Thoracic aorta (tissue), 2 donors: ENCODE measurements around the gene APOA4. TPM values are rescaled to one million over a fixed set of nuclear protein-coding genes. Genes with fewer than 3 reads are reported as not detected.
"Not testable (repeated sequence)": the region's sequence is repeated elsewhere in the genome, so short reads cannot be mapped to it uniquely, and the experiment has no call there.

ENCODE experiments used
- ATAC-seq: fragments of 150-250 bp; one replicate; pipeline ENCODE4 v1.8.0; 2017; ENCODE audit warnings: low read depth; ENCODE audit not compliant: insufficient number of reproducible peaks, low FRiP score
- DNase-seq: peaks from one replicate; pipeline ENCODE4 v3.0.0-alpha.2; 2020; ENCODE audit warnings: low spot score
- H3K27ac ChIP-seq, 2 donors: fragments of 200-600 bp; sonication (generic); 1 replicate in 1 of 2; 2 replicates in 1 of 2; pipeline ENCODE4 v1.5.1; 2016; ENCODE audit warnings: mild to moderate bottlenecking in 2 of 2, moderate library complexity in 2 of 2
- H3K27me3 ChIP-seq: fragments of 200-600 bp; sonication (generic); replicated peaks from 2 replicates; pipeline ENCODE4 v1.6.0; 2016; ENCODE audit warnings: mild to moderate bottlenecking; ENCODE audit not compliant: insufficient read depth
- H3K36me3 ChIP-seq: fragments of 200-600 bp; sonication (generic); one replicate; pipeline ENCODE4 v1.5.1; 2016
- H3K4me1 ChIP-seq, 2 donors: fragments of 200-600 bp; sonication (generic); 1 replicate in 1 of 2; 2 replicates in 1 of 2; pipeline versions ENCODE4 v1.5.1 to v1.6.0; 2016; ENCODE audit warnings: low read depth in 2 of 2, mild to moderate bottlenecking in 1 of 2; ENCODE audit not compliant: control insufficient read depth in 1 of 2
- H3K4me3 ChIP-seq: fragments of 200-600 bp; sonication (generic); 2 replicates; pipeline ENCODE4 v1.5.1; 2016; ENCODE audit warnings: mild to moderate bottlenecking
- H3K9me3 ChIP-seq: fragments of 200-600 bp; sonication (generic); 2 replicates; pipeline ENCODE4 v1.5.1; 2016
- CTCF ChIP-seq: fragments of 200-600 bp; sonication (generic); IDR thresholded peaks from one replicate; pipeline ENCODE4 v1.5.1; 2019; ENCODE audit warnings: antibody characterized with exemption
- total RNA-seq, 2 donors: library from RNA; depleted of rRNA; stranded (reverse); fragments of >200 nt; gene quantifications; one replicate each; pipeline versions ENCODE4 v1.1.0 to v1.2.3, GENCODE V29; 2016

APOA4 gene
- total RNA-seq, 2 donors from 2014 or later = 0.99 TPM; not detected in 1

GRCh38 chr11:116812109-116812508 lies 11.0 kb downstream of the APOA4 start:
- Histone ChIP-seq H3K27me3 (no peaks in the 10 kb centered on the region), H3K27ac (no peak overlapping the region), H3K9me3 (no peaks in the 10 kb centered on the region), H3K36me3 (no peaks in the 10 kb centered on the region), H3K4me1 (no peaks in the 10 kb centered on the region), H3K4me3 (no peak overlapping the region)
- no peak for DNase-seq
- TF ChIP-seq CTCF = no peak
- ATAC-seq = no peak

- no peak for ATAC-seq
- no peaks in the 10 kb centered on the region for H3K36me3 ChIP-seq
- no peaks in the 10 kb centered on the region for H3K4me1 ChIP-seq
- no peak for DNase-seq
- H3K4me3 ChIP-seq = no peak overlapping the region
- H3K27me3 ChIP-seq = no peaks in the 10 kb centered on the region
- no peak for TF ChIP-seq CTCF
- H3K27ac ChIP-seq = no peak overlapping the region
- no peaks in the 10 kb centered on the region for H3K9me3 ChIP-seq
These were observed 11.9 kb downstream of the APOA4 start for GRCh38 chr11:116811194-116811593.

- Histone ChIP-seq H3K36me3 (no peaks in the 10 kb centered on the region), H3K9me3 (no peaks in the 10 kb centered on the region), H3K27ac (no peak overlapping the region), H3K27me3 (no peaks in the 10 kb centered on the region), H3K4me1 (no peaks in the 10 kb centered on the region), H3K4me3 (no peak overlapping the region)
- DNase-seq = no peak
- no peak for ATAC-seq
- no peak for TF ChIP-seq CTCF
These were observed 14.6 kb downstream of the APOA4 start for GRCh38 chr11:116808262-116809175.

DNA sequence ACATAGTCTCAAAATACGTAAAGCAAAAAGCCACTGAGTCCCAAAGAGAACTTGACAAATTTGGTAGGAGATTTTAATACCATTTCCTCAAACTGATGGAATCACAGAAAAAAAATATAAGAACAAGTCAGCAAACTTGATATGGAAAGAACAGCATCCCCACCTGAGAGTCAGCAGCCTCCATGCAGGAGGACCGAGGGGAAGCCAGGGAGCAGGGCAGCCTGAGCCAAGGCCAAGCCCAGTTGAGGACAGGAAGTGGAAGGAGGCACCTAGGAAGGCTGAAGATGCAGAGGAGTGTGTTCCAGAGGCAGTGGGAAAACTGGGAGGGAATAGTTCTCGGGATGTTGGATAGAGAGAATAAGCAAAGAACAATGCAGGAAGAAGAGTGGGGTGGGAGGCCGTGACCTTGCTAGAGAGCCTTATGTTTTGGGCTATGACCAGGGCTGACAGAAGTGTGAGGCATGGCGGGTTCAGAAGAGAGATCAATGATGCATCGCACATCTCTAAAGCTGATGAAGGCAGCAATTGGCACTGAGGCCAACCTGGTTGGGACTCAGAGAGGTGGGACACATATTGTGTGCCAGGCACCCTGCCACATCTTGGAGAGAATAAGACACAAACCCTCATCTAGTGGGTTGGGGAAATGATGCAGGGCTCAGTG lies 15.4 kb downstream of the APOA4 start:
- Histone ChIP-seq H3K27me3 (no peaks in the 10 kb centered on the region), H3K4me3 (no peak overlapping the region), H3K4me1 (no peaks in the 10 kb centered on the region), H3K36me3 (no peaks in the 10 kb centered on the region), H3K9me3 (no peaks in the 10 kb centered on the region), H3K27ac (no peak overlapping the region)
- DNase-seq = no peak
- ATAC-seq = no peak
- no peak for TF ChIP-seq CTCF

DNA sequence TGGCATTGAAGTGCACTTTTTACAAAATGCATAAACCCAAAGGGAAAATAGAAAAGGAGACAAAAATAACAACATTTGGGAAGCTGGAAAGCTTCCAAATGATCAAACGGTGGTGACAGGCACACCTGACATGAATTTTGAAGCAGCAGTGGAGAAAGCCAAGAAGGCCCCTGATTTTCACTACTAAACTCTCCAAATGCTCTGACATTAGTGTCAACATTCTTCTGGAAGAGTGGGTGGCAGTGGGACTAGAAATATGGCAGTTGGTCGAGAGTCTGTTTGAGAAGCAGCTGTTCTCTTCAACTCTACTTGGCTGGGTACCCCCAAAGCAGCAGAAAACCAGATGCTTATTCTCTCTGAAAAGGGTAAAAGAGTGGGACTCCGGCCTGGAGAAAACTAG lies 19.1 kb downstream of the APOA4 start:
- no peak overlapping the region for H3K4me3 ChIP-seq
- ATAC-seq (no peak), DNase-seq (no peak)
- H3K4me1 ChIP-seq = no peaks in the 10 kb centered on the region
- H3K27me3 ChIP-seq = no peaks in the 10 kb centered on the region
- H3K9me3 ChIP-seq = no peaks in the 10 kb centered on the region
- H3K36me3 ChIP-seq = no peaks in the 10 kb centered on the region
- TF ChIP-seq CTCF = no peak
- no peak overlapping the region for H3K27ac ChIP-seq

- not testable (repeated sequence) for H3K27ac ChIP-seq, H3K4me3 ChIP-seq, ATAC-seq, DNase-seq, H3K27me3 ChIP-seq, H3K9me3 ChIP-seq, H3K36me3 ChIP-seq, H3K4me1 ChIP-seq
These were observed 21.4 kb downstream of the APOA4 start for GRCh38 chr11:116801662-116802061.
